OCI-LY1 (cell line): ENCODE measurements around the gene LINGO3.

Experiments
- H2AFZ ChIP-seq: fragments of 200-600 bp; sonication (generic), shearing (Covaris generic); 2 replicates; pipeline ENCODE4 v1.6.0; 2014; ENCODE audit warnings: antibody characterized with exemption, mild to moderate bottlenecking, low read length
- H3F3A ChIP-seq: fragments of 200-600 bp; sonication (generic), shearing (Covaris generic); 2 replicates; pipeline ENCODE4 v1.6.0; 2014; ENCODE audit warnings: mild to moderate bottlenecking, antibody characterized with exemption, low read length, moderate library complexity; ENCODE audit not compliant: insufficient read depth
- H3K27ac ChIP-seq: fragments of 200-600 bp; sonication (generic); 2 replicates; pipeline ENCODE4 v1.5.1; 2014; ENCODE audit warnings: low read length, mixed run types, mild to moderate bottlenecking, low read depth; ENCODE audit not compliant: poor library complexity, severe bottlenecking
- H3K27me3 ChIP-seq: fragments of 200-600 bp; sonication (generic); 2 replicates; pipeline ENCODE4 v1.6.0; 2014; ENCODE audit warnings: antibody characterized with exemption, mild to moderate bottlenecking, low read length, moderate library complexity; ENCODE audit not compliant: insufficient read depth
- H3K36me3 ChIP-seq: fragments of 200-600 bp; sonication (generic); 2 replicates; pipeline ENCODE4 v1.6.1; 2014; ENCODE audit warnings: mild to moderate bottlenecking, antibody characterized with exemption, low read length, moderate library complexity, mixed read lengths; ENCODE audit not compliant: insufficient read depth
- H3K4me1 ChIP-seq: fragments of 200-600 bp; sonication (generic); 2 replicates; pipeline ENCODE4 v1.5.1; 2014; ENCODE audit warnings: mild to moderate bottlenecking, low read length, moderate library complexity; ENCODE audit not compliant: insufficient read depth, severe bottlenecking
- H3K4me2 ChIP-seq: fragments of 200-600 bp; sonication (generic), shearing (Covaris generic); 2 replicates; pipeline ENCODE4 v1.6.1; 2014; ENCODE audit warnings: low read length
- H3K4me3 ChIP-seq: fragments of 200-600 bp; sonication (generic); 2 replicates; pipeline ENCODE4 v1.5.1; 2014; ENCODE audit warnings: low read length, low read depth, mild to moderate bottlenecking, mixed read lengths; ENCODE audit not compliant: poor library complexity, severe bottlenecking
- H3K79me2 ChIP-seq: fragments of 200-600 bp; shearing (Covaris generic); 2 replicates; pipeline ENCODE4 v1.6.1; 2016; ENCODE audit warnings: mixed run types, low read length, mixed read lengths; ENCODE audit not compliant: insufficient read depth
- H3K9ac ChIP-seq: fragments of 200-600 bp; sonication (generic), shearing (Covaris generic); 2 replicates; pipeline ENCODE4 v1.6.1; 2014; ENCODE audit warnings: mild to moderate bottlenecking, low read length, mixed read lengths
- H3K9me2 ChIP-seq: fragments of 200-600 bp; sonication (generic), shearing (Covaris generic); 2 replicates; pipeline ENCODE4 v1.6.1; 2014; ENCODE audit warnings: low read depth, mild to moderate bottlenecking, low read length, mixed read lengths
- H3K9me3 ChIP-seq: fragments of 200-600 bp; shearing (Covaris generic); 2 replicates; pipeline ENCODE4 v1.6.1; 2014; ENCODE audit warnings: low read length, mixed read lengths
- H4K20me1 ChIP-seq: fragments of 200-600 bp; sonication (generic), shearing (Covaris generic); 2 replicates; pipeline ENCODE4 v1.6.0; 2016; ENCODE audit warnings: mild to moderate bottlenecking, low read length; ENCODE audit not compliant: insufficient read depth
- CTCF ChIP-seq: fragments of 200-600 bp; sonication (generic), shearing (Covaris generic); IDR thresholded peaks from 2 replicates; pipeline ENCODE4 v1.5.1; 2017; ENCODE audit warnings: mild to moderate bottlenecking, antibody characterized with exemption, low read length, moderate library complexity, mixed read lengths
- EZH2 ChIP-seq: fragments of 200-600 bp; sonication (generic), shearing (Covaris generic); IDR thresholded peaks from 2 replicates; pipeline ENCODE4 v1.8.0; 2017; ENCODE audit warnings: borderline replicate concordance, mixed run types, mild to moderate bottlenecking, antibody characterized with exemption, low read length, moderate library complexity, mixed read lengths

LINGO3 gene

GRCh38 chr19:2327773-2328400 lies 19.9 kb upstream of the LINGO3 start:
- Histone ChIP-seq H4K20me1 (no peaks in the 10 kb centered on the region), H3K4me3 (peak overlapping the region; percentile 98), H3K27ac (peak overlapping the region; percentile 81), H3K9me2 (no peaks in the 10 kb centered on the region), H3K79me2 (peaks cover 15% of the 10 kb centered on the region), H3K27me3 (no peaks in the 10 kb centered on the region), H2AFZ (no peak overlapping the region), H3K9ac (peak overlapping the region; percentile 99), H3K9me3 (no peaks in the 10 kb centered on the region), H3K4me1 (peaks cover 79% of the 10 kb centered on the region), H3F3A (0 out of 2 replicates have a peak, but pooled peaks cover 8% of the 10 kb centered on the region), H3K4me2 (peak overlapping the region; percentile 98), H3K36me3 (peaks cover 31% of the 10 kb centered on the region; the same call in 1 of the 2 replicates)
- TF ChIP-seq CTCF (no peak), EZH2 (no peak)

GRCh38 chr19:2326699-2327360 lies 18.9 kb upstream of the LINGO3 start:
- Histone ChIP-seq H3K79me2 (peaks cover 15% of the 10 kb centered on the region), H3K9ac (peak overlapping the region; percentile 99; the same call in 1 of the 2 replicates), H3K4me3 (peak overlapping the region; percentile 98)

More at GRCh38 chr19:2326699-2327360, 18.9 kb upstream of the LINGO3 start:
- H4K20me1 ChIP-seq, result no peaks in the 10 kb centered on the region
- no peaks in the 10 kb centered on the region for H3K9me3 ChIP-seq
- H3K27ac ChIP-seq, result peak overlapping the region; percentile 81
- no peaks in the 10 kb centered on the region for H3K27me3 ChIP-seq
- peaks cover 69% of the 10 kb centered on the region for H3K4me1 ChIP-seq
- no peak overlapping the region for H2AFZ ChIP-seq
- TF ChIP-seq EZH2 (no peak), CTCF (no peak)
- 0 out of 2 replicates have a peak, but pooled peaks cover 8% of the 10 kb centered on the region for H3F3A ChIP-seq
- H3K9me2 ChIP-seq, result no peaks in the 10 kb centered on the region
- H3K4me2 ChIP-seq, result peak overlapping the region; percentile 98
- H3K36me3 ChIP-seq, result peaks cover 38% of the 10 kb centered on the region; the same call in 1 of the 2 replicates
